BLaER1 (cell line): ENCODE results near the gene DLG3.

Source experiments
- H3K27ac ChIP-seq: shearing (Covaris generic); formaldehyde crosslinking; 2 replicates; pipeline ENCODE4 v1.8.1; 2022
- H3K27me3 ChIP-seq: shearing (Covaris generic); formaldehyde crosslinking; 2 replicates; pipeline ENCODE4 v1.8.1; 2022
- H3K36me3 ChIP-seq: shearing (Covaris generic); formaldehyde crosslinking; 2 replicates; pipeline ENCODE4 v1.8.1; 2022
- H3K4me1 ChIP-seq: shearing (Covaris generic); formaldehyde crosslinking; 2 replicates; pipeline ENCODE4 v1.8.1; 2022
- H3K4me2 ChIP-seq: shearing (Covaris generic); formaldehyde crosslinking; 2 replicates; pipeline ENCODE4 v1.8.1; 2022
- H3K4me3 ChIP-seq: shearing (Covaris generic); formaldehyde crosslinking; 2 replicates; pipeline ENCODE4 v1.8.1; 2022
- H3K9ac ChIP-seq: shearing (Covaris generic); formaldehyde crosslinking; 2 replicates; pipeline ENCODE4 v1.8.1; 2022
- H3K9me3 ChIP-seq: shearing (Covaris generic); formaldehyde crosslinking; 2 replicates; pipeline ENCODE4 v1.8.1; 2022
- H4K20me1 ChIP-seq: shearing (Covaris generic); formaldehyde crosslinking; 2 replicates; pipeline ENCODE4 v1.8.1; 2022
- Cebpa-rat ChIP-seq: shearing (Covaris generic); IDR thresholded peaks from 2 replicates; pipeline ENCODE4 v1.8.1; 2022

DLG3 gene

DNA sequence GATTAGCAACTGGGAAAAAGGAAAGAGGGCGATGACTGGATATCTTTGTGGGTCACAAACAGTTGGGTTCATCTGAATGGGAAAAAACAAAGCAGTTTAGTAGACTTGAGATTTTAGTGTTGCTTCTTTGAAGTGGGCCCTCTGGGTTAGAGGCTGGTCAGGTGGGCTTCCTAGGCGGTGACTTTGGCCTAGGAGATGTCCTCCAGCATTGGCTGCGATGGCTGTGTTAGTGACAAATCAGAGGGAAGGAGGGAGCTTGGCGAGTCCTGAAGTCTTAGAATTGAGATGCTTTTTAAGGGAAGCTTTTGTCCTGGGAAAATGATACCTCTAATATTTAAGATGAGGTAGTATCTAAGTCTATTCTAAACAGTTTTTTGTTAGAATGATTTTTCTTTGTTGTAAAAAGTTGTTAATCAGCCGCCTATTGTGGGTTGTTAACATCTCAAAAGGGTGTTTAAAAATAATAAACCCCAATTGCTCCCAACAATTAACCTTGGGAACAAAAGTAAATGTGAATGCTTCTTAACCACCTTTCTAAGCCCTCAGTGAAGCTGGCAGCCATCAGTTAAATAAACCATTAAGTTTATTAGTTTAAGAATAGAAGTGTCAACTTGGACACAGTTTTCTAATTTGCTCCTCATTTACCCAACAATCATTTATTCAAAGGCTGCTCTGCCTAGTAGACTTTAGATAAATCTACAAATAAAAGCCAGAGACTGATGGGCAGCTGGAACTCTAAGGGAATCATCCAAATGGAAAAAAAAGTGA, 31.7 kb downstream of the DLG3 start:
- Histone ChIP-seq H3K4me2 (peak overlapping the region; percentile 25), H3K9me3 (no peaks in the 10 kb centered on the region), H3K9ac (no peak overlapping the region), H3K36me3 (peaks cover 31% of the 10 kb centered on the region), H3K27ac (0 out of 2 replicates have a peak overlapping the region, but pooled peaks have one; percentile 36), H4K20me1 (peaks cover 62% of the 10 kb centered on the region), H3K4me1 (peaks cover 44% of the 10 kb centered on the region), H3K4me3 (no peak overlapping the region), H3K27me3 (peaks cover 86% of the 10 kb centered on the region)
- TF ChIP-seq Cebpa-rat = no peak

DNA sequence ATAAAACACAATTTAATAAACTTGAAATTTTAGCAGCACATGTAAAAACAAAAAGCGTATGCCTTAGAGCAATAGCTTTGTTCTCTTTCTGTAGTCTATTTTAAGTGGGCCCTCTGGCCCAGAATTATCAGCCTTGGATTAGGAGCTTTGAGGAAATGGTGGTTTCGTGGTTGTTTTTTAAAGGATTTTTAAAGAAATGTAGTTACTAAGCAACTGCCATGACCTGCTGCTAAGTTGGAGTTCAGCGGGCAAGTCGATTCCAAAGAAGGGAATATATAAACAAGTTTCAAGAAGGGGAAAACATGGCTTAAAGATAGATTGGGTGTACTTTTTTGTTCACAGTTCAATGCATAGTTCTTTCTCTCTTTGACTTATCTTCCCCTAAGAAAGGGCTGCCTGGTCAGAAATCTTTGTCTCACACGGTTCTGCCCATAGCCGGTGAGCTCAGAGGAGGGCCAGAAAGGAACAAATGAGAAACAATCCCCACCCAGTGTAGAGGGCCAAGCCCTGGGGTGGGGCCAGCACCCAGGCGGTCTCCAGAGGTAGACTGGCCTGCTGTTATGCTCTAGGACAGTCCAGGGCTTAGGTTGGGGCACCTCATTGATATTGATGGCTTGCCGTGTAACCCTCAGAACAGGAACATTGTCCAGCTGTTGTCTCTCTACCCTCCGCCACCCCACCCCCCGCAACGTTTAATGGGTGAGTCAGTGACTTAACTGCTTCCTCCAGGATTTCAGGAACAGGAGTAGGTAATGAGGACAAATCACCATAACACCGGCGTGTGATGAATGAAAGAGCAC, 32.5 kb downstream of the DLG3 start:
- H3K9me3 ChIP-seq = no peaks in the 10 kb centered on the region
- no peak overlapping the region for H3K9ac ChIP-seq
- peaks cover 87% of the 10 kb centered on the region for H3K27me3 ChIP-seq
- H3K4me3 ChIP-seq = no peak overlapping the region
- H4K20me1 ChIP-seq = peaks cover 69% of the 10 kb centered on the region
- peak overlapping the region; percentile 25 for H3K4me2 ChIP-seq
- TF ChIP-seq Cebpa-rat = no peak
- H3K27ac ChIP-seq = peak overlapping the region; percentile 36
- peaks cover 48% of the 10 kb centered on the region for H3K4me1 ChIP-seq
- H3K36me3 ChIP-seq = peaks cover 37% of the 10 kb centered on the region

DNA sequence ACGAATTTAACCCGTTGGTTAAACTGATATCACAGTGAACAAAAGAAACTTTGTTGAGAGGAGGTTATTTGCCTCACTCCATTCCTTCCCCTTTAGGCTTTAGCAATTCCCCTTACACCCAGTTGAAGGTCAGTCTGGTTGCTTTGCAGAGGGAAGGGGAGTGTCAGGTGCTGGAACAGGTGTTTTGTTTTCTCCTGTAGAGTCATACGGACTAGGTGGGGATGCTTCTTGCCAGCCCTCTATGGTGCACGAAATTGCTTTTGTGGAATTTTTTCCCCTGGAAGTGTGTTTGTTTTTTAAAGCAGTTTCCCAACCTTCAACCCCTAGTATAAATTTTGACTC, 33.1 kb downstream of the DLG3 start:
- peaks cover 37% of the 10 kb centered on the region for H3K36me3 ChIP-seq
- H3K4me1 ChIP-seq = peaks cover 49% of the 10 kb centered on the region
- TF ChIP-seq Cebpa-rat = no peak
- peaks cover 69% of the 10 kb centered on the region for H4K20me1 ChIP-seq
- no peaks in the 10 kb centered on the region for H3K9me3 ChIP-seq
- H3K9ac ChIP-seq = no peak overlapping the region
- H3K4me3 ChIP-seq = no peak overlapping the region
- no peak overlapping the region for H3K4me2 ChIP-seq
- H3K27ac ChIP-seq = peak overlapping the region; percentile 36; the same call in 1 of the 2 replicates
- H3K27me3 ChIP-seq = peaks cover 90% of the 10 kb centered on the region

DNA sequence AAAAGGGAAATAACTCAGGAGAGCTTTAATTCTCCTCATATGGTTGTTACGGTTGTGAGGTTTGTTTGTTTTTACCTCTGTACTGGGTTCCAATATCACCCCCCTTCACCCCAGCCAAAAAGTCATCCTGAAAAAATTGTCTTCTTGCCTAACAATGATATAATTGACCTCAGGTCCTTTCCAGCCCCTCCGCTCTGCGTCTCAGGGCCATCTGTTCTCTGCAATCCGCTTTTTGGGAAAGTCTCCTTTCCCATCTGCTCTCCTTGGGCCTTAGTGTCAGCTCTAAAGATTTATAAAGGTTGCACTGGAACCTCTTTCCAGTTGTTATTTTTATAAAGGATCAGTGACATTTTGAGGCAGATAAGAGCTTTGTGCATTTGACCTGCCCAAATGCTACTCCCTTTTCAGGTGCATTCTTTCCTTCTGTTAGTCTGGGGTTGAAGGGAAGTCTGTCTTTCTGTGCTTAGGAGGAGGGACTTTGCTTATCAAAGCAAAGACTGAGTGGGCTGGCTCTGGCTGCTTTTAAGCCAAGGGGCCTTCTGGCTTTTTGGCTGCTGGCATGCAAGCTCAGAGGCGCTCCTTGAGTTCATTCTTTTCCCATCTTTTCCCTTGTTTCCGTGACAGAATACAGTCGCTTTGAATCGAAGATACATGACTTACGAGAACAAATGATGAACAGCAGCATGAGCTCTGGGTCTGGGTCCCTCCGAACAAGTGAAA, 34.1 kb downstream of the DLG3 start:
- TF ChIP-seq Cebpa-rat = no peak
- Histone ChIP-seq H3K4me2 (no peak overlapping the region), H4K20me1 (peaks cover 77% of the 10 kb centered on the region), H3K4me3 (no peak overlapping the region), H3K27ac (no peak overlapping the region), H3K36me3 (peaks cover 45% of the 10 kb centered on the region), H3K9ac (no peak overlapping the region), H3K4me1 (peaks cover 59% of the 10 kb centered on the region), H3K27me3 (peaks cover 95% of the 10 kb centered on the region), H3K9me3 (no peaks in the 10 kb centered on the region)

DNA sequence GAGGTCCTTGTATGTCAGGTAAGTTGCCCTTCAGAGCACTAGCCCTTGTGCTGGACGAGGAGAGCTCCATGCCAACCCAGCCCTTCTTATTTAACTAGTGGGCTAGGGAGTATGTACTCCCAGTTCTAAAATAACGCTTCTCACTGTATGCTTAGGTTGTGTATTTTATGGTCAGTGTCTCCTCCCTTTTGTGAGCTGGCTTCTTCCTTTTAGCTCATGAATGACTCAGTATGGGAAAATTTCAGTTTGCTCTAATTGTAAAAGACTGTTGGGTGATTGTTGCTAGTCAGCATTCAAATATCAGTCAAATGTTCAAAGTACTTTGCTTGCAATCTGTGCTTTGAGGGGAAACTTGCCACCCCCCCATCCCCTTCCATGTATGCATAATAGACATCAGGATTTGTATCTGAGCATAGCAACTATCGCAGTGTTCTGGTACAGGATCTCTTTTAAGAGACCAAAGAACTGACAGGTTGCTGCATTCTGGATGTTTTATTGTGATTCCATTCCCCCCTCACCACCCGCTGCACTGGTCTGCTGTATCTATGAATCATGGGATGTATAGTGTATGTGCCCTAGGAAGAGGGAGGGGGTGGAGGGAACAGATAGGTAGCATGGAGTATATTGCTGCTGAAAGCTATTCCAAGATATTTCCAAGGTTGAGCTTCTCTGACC, 34.7 kb downstream of the DLG3 start:
- H3K27ac ChIP-seq = no peak overlapping the region
- no peak overlapping the region for H3K4me3 ChIP-seq
- no peak overlapping the region for H3K9ac ChIP-seq
- peaks cover 60% of the 10 kb centered on the region for H3K4me1 ChIP-seq
- H3K9me3 ChIP-seq = no peaks in the 10 kb centered on the region
- no peak overlapping the region for H3K4me2 ChIP-seq
- peaks cover 80% of the 10 kb centered on the region for H4K20me1 ChIP-seq
- no peak for TF ChIP-seq Cebpa-rat
- H3K27me3 ChIP-seq = peaks cover 97% of the 10 kb centered on the region
- peaks cover 52% of the 10 kb centered on the region for H3K36me3 ChIP-seq

DNA sequence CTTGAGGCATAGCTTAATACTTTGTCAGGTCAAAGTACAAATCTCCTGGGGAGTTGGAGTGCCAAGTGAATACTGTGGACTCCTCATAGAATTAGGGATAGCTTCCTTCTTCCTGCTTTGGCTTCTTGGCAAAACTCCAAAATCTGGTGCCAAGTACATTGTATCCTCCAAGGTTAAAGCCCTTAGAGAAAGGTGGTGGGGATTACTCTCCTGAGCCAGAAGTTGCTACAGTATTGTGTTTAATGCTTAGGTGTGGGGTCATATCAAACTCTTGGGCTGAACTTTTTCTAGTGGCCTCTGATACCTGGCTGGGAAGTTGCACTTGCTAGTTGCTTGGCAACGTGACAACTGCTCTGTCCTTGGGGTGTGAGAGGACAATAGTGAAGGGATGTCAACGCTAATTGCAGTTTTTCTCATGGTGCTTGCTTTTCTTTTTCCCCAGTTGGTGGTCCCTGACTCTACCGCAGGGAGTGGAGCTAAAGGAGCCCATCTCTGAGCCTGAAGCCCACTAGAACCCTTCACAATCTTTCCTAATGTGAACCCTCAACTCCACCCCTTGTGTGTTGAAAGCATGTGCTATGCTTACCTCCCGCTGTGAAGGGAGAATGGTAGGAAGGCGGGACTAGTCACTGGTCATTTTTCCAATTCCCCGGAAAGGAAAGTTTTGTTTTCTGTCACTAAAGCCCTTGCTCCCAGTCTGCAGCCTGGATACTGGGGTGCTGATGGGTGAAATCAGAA, 35.5 kb downstream of the DLG3 start:
- H3K4me2 ChIP-seq = no peak overlapping the region
- TF ChIP-seq Cebpa-rat = no peak
- H3K4me3 ChIP-seq = no peak overlapping the region
- H3K9me3 ChIP-seq = no peaks in the 10 kb centered on the region
- no peak overlapping the region for H3K27ac ChIP-seq
- peaks cover 58% of the 10 kb centered on the region for H3K36me3 ChIP-seq
- peaks cover 99% of the 10 kb centered on the region for H3K27me3 ChIP-seq
- peaks cover 60% of the 10 kb centered on the region for H3K4me1 ChIP-seq
- no peak overlapping the region for H3K9ac ChIP-seq
- H4K20me1 ChIP-seq = peaks cover 87% of the 10 kb centered on the region

DNA sequence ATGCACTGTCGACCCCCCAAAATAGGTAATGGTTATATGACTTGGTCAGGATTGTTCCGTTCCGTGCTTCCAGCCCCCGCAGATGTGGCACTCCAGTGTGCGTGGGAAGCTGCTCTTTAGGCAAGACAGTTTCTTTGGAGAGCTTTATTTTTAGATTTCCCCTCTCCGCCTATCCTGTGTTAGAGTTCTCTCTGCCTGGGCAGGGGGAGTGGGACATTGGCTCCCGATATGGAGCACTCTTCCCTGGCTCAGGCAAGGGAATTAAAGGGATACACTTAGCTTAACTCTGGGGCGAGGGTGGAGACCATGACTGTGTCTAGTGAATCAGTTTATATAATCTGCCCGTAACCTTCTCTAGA, 36.0 kb downstream of the DLG3 start:
- Histone ChIP-seq H3K4me3 (no peak overlapping the region), H3K36me3 (peaks cover 63% of the 10 kb centered on the region), H4K20me1 (peaks cover 88% of the 10 kb centered on the region), H3K9me3 (no peaks in the 10 kb centered on the region), H3K4me2 (peak overlapping the region; percentile 27; the same call in 1 of the 2 replicates), H3K27me3 (peaks cover 98% of the 10 kb centered on the region), H3K27ac (no peak overlapping the region), H3K9ac (no peak overlapping the region), H3K4me1 (peaks cover 55% of the 10 kb centered on the region)
- TF ChIP-seq Cebpa-rat = no peak

DNA sequence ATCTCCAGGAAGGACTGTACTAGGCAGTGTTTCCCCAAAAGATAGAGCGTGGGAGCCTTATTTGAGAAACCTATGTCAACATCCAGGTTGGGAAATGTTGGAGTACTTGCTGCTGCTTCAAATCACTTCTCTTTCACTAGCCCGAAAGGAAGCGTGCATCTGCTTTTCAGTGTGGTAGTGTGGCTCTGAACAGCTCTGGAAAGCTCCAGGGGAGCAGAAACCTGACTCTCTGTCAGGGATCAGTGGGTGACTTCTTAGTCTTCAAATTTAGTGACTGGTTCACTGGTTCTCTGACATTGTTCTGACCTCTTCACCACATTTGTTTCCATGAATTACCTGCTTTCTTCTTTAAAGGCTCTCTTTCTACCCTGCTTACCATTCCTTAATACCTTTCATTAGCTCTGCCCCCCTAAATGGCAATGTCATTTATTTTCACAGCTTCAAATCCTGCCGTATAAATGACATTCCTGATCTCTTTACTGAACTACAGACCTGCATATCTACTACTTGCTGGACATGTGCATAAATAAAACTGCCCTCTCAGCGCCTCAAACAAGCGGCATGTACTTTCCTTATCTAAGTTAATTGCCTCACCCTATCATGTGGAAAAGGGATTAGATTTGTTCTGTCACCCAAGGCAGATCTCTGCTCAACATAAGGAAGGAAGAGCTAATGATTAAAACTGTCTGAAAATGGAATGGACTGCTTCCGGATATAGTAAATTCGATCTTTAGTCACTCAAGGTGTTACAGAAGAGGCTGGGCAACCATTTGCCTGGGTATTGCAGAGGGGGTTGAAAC, 37.0 kb downstream of the DLG3 start:
- Histone ChIP-seq H3K4me1 (peaks cover 45% of the 10 kb centered on the region), H3K27me3 (peaks cover 98% of the 10 kb centered on the region), H4K20me1 (peaks cover 85% of the 10 kb centered on the region), H3K27ac (no peak overlapping the region), H3K4me2 (peak overlapping the region; percentile 27), H3K4me3 (no peak overlapping the region), H3K9ac (no peak overlapping the region), H3K36me3 (peaks cover 74% of the 10 kb centered on the region), H3K9me3 (no peaks in the 10 kb centered on the region)
- TF ChIP-seq Cebpa-rat = no peak
